K562 (cell line): ENCODE data around the gene CD22. TPM values are rescaled to one million over a fixed set of nuclear protein-coding genes. Genes with fewer than 3 reads are reported as not detected.
A peak's percentile ranks its signal among the peaks of the same experiment; 100 is the strongest.

ENCODE experiments used
- ATF1 ChIP-seq, 2 experiments: fragments of 450-650 bp in 1 of 2; IDR thresholded peaks; 2 replicates each; pipeline ENCODE4 v1.6.1; 2016; ENCODE audit warnings: missing compliant biosample characterization in 1 of 2, missing genetic modification characterization in 1 of 2
- FOXK1 ChIP-seq: sonication (generic); formaldehyde crosslinking; IDR thresholded peaks from 2 replicates; pipeline ENCODE4 v1.8.0; 2022; ENCODE audit warnings: missing genetic modification reagents, mild to moderate bottlenecking, borderline replicate concordance
- KDM1A ChIP-seq, 2 experiments: fragments of 450-650 bp; IDR thresholded peaks; 2 replicates each; pipeline ENCODE4 v1.6.1; 2016; ENCODE audit warnings: mild to moderate bottlenecking in 2 of 2
- MITF ChIP-seq: IDR thresholded peaks from 2 replicates; pipeline ENCODE4 v1.6.1; 2014; ENCODE audit warnings: antibody characterized with exemption
- MYNN ChIP-seq, 2 experiments: sonication (generic); formaldehyde crosslinking in 1 of 2; IDR thresholded peaks; 2 replicates each; pipeline versions ENCODE4 v1.5.0 to v1.6.1; 2016 to 2020; ENCODE audit warnings: antibody characterized with exemption in 1 of 2, missing genetic modification reagents in 1 of 2
- NCOR1 ChIP-seq: fragments of 450-650 bp; IDR thresholded peaks from 2 replicates; pipeline ENCODE4 v1.6.1; 2016; ENCODE audit warnings: mild to moderate bottlenecking, moderate library complexity
- POLR2H ChIP-seq: IDR thresholded peaks from 2 replicates; pipeline ENCODE4 v1.6.1; 2016; ENCODE audit warnings: missing genetic modification characterization, low read depth, mild to moderate bottlenecking, control low read depth, missing compliant biosample characterization, moderate library complexity
- SAFB2 ChIP-seq: fragments of 200-400 bp; formaldehyde crosslinking; IDR thresholded peaks from 2 replicates; pipeline ENCODE4 v1.6.1; 2018; ENCODE audit warnings: borderline replicate concordance, low read length, low read depth, moderate library complexity; ENCODE audit not compliant: severe bottlenecking
- ZNF253 ChIP-seq: fragments of 250-450 bp; sonication (Bioruptor Pico); conservative IDR thresholded peaks from 2 replicates; pipeline ENCODE4 v1.6.1; 2021; ENCODE audit warnings: mild to moderate bottlenecking
- ZNF644 ChIP-seq: fragments of 200-800 bp; sonication (Bioruptor generic); IDR thresholded peaks from 2 replicates; pipeline ENCODE4 v1.6.1; 2016; ENCODE audit warnings: low read depth, missing genetic modification characterization, missing compliant biosample characterization
- polyA plus RNA-seq, 8 experiments: library from polyadenylated mRNA; depleted of rRNA in 4 of 8; stranded (reverse) in 5 of 8; unstranded in 3 of 8; fragments of >200 nt; fragmentation: Nextera tagmentation in 2 of 8; fragmentation: Illumina TruSeq in 1 of 8; extraction: Ambion mirVana in 2 of 8; extraction: Trizol in 1 of 8; gene quantifications; 2 replicates each; pipeline versions ENCODE4 v1.2.1 to v1.2.3, GENCODE V29; 2011 to 2014; ENCODE audit warnings: inconsistent platforms in 1 of 8, missing spikeins in 1 of 8
- total RNA-seq, 7 experiments: library from RNA; depleted of rRNA in 6 of 7; stranded (reverse); fragments of >200 nt in 6 of 7; fragmentation: Illumina TruSeq in 2 of 7; extraction: Trizol in 2 of 7; gene quantifications; 2 replicates each; pipeline versions ENCODE4 v1.2.1 to v1.2.3, GENCODE V29; 2011 to 2021; ENCODE audit warnings: low replicate concordance in 1 of 7
- TF ChIP-seq, protein P1 (sequence below): fragments of 450-650 bp; IDR thresholded peaks from 2 replicates; pipeline ENCODE4 v1.6.1; 2016; ENCODE audit warnings: mild to moderate bottlenecking, moderate library complexity
- TF ChIP-seq, protein P2 (sequence below): fragments of 250-450 bp; sonication (Bioruptor Pico); IDR thresholded peaks from 2 replicates; pipeline ENCODE4 v1.5.0; 2022; ENCODE audit warnings: mild to moderate bottlenecking

CD22 gene
- total and polyA plus RNA-seq, 9 of the 15 experiments (the other 6 are each of a cell fraction or from before 2014, with no cell fraction given): 0.29 to 5.0 (median 3.5) TPM

DNA sequence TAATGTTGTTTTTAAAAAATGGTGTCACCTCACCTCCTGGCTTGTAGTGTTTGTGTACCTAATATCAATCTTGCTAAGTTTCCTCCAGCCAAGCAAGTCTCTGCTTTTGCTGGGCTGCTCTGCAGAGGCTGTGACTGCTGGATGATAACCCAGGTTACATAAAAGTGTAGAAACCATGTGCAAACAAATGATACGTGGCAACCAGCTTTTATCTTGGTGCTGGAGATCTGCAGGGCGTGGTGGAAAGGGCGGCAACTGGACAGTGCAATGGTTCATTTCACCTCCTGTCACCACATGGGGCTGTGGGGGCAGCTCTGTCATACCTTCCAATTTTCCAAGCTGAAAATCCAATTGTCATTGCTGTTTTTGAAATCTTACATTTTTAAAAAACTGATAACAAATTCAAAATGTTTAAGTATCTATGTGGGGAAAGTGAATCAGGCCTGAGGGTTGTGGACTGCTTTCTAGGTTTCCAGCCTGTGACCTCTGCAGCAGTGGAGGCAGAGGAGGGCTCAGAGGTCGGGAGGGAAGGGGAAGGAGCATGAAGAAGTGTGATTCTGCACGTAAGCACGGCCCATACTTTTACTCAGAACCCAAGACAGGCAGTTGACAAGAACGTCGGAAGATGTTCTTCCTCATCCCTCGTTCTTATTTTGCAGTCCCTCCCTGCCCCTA is 51.6 kb downstream of the CD22 start (continued):
- TF ChIP-seq, protein P1, sequence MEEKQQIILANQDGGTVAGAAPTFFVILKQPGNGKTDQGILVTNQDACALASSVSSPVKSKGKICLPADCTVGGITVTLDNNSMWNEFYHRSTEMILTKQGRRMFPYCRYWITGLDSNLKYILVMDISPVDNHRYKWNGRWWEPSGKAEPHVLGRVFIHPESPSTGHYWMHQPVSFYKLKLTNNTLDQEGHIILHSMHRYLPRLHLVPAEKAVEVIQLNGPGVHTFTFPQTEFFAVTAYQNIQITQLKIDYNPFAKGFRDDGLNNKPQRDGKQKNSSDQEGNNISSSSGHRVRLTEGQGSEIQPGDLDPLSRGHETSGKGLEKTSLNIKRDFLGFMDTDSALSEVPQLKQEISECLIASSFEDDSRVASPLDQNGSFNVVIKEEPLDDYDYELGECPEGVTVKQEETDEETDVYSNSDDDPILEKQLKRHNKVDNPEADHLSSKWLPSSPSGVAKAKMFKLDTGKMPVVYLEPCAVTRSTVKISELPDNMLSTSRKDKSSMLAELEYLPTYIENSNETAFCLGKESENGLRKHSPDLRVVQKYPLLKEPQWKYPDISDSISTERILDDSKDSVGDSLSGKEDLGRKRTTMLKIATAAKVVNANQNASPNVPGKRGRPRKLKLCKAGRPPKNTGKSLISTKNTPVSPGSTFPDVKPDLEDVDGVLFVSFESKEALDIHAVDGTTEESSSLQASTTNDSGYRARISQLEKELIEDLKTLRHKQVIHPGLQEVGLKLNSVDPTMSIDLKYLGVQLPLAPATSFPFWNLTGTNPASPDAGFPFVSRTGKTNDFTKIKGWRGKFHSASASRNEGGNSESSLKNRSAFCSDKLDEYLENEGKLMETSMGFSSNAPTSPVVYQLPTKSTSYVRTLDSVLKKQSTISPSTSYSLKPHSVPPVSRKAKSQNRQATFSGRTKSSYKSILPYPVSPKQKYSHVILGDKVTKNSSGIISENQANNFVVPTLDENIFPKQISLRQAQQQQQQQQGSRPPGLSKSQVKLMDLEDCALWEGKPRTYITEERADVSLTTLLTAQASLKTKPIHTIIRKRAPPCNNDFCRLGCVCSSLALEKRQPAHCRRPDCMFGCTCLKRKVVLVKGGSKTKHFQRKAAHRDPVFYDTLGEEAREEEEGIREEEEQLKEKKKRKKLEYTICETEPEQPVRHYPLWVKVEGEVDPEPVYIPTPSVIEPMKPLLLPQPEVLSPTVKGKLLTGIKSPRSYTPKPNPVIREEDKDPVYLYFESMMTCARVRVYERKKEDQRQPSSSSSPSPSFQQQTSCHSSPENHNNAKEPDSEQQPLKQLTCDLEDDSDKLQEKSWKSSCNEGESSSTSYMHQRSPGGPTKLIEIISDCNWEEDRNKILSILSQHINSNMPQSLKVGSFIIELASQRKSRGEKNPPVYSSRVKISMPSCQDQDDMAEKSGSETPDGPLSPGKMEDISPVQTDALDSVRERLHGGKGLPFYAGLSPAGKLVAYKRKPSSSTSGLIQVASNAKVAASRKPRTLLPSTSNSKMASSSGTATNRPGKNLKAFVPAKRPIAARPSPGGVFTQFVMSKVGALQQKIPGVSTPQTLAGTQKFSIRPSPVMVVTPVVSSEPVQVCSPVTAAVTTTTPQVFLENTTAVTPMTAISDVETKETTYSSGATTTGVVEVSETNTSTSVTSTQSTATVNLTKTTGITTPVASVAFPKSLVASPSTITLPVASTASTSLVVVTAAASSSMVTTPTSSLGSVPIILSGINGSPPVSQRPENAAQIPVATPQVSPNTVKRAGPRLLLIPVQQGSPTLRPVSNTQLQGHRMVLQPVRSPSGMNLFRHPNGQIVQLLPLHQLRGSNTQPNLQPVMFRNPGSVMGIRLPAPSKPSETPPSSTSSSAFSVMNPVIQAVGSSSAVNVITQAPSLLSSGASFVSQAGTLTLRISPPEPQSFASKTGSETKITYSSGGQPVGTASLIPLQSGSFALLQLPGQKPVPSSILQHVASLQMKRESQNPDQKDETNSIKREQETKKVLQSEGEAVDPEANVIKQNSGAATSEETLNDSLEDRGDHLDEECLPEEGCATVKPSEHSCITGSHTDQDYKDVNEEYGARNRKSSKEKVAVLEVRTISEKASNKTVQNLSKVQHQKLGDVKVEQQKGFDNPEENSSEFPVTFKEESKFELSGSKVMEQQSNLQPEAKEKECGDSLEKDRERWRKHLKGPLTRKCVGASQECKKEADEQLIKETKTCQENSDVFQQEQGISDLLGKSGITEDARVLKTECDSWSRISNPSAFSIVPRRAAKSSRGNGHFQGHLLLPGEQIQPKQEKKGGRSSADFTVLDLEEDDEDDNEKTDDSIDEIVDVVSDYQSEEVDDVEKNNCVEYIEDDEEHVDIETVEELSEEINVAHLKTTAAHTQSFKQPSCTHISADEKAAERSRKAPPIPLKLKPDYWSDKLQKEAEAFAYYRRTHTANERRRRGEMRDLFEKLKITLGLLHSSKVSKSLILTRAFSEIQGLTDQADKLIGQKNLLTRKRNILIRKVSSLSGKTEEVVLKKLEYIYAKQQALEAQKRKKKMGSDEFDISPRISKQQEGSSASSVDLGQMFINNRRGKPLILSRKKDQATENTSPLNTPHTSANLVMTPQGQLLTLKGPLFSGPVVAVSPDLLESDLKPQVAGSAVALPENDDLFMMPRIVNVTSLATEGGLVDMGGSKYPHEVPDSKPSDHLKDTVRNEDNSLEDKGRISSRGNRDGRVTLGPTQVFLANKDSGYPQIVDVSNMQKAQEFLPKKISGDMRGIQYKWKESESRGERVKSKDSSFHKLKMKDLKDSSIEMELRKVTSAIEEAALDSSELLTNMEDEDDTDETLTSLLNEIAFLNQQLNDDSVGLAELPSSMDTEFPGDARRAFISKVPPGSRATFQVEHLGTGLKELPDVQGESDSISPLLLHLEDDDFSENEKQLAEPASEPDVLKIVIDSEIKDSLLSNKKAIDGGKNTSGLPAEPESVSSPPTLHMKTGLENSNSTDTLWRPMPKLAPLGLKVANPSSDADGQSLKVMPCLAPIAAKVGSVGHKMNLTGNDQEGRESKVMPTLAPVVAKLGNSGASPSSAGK: peak; percentile 96
- peak; percentile 100 for TF ChIP-seq MYNN (IDR thresholded peaks at IDR 0.05)
- TF ChIP-seq MYNN (CRISPR knock-in tag; IDR thresholded peaks at IDR 0.05): peak; percentile 98
- TF ChIP-seq MITF: peak; percentile 11; the same call in 1 of the 2 replicates
- TF ChIP-seq ZNF644 (tag): peak; percentile 82; the same call in 1 of the 2 replicates
- TF ChIP-seq KDM1A (IDR thresholded peaks at IDR 0.05): peak; percentile 96
- peak; percentile 95 for TF ChIP-seq NCOR1
- TF ChIP-seq, protein P2, sequence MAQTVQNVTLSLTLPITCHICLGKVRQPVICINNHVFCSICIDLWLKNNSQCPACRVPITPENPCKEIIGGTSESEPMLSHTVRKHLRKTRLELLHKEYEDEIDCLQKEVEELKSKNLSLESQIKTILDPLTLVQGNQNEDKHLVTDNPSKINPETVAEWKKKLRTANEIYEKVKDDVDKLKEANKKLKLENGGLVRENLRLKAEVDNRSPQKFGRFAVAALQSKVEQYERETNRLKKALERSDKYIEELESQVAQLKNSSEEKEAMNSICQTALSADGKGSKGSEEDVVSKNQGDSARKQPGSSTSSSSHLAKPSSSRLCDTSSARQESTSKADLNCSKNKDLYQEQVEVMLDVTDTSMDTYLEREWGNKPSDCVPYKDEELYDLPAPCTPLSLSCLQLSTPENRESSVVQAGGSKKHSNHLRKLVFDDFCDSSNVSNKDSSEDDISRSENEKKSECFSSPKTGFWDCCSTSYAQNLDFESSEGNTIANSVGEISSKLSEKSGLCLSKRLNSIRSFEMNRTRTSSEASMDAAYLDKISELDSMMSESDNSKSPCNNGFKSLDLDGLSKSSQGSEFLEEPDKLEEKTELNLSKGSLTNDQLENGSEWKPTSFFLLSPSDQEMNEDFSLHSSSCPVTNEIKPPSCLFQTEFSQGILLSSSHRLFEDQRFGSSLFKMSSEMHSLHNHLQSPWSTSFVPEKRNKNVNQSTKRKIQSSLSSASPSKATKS (CRISPR knock-in tag): no peak
- TF ChIP-seq SAFB2: no peak
- no peak for TF ChIP-seq ATF1 (CRISPR knock-in tag; IDR thresholded peaks at IDR 0.05)
- peak; percentile 81 for TF ChIP-seq ATF1 (tag; IDR thresholded peaks at IDR 0.05)
- no peak for TF ChIP-seq POLR2H (tag)
- TF ChIP-seq ZNF253 (CRISPR knock-in tag): no peak
- no peak for TF ChIP-seq FOXK1 (CRISPR knock-in tag)
